Kidney (tissue), 14 donors: Measurements from ENCODE around the gene RPTOR. TPM values are rescaled to one million over a fixed set of nuclear protein-coding genes. Genes with fewer than 3 reads are reported as not detected.

Experiments used
- DNase-seq, 5 donors: peaks; one replicate each; pipeline ENCODE4 v3.0.0-alpha.2; 2013 to 2020
- FAIRE-seq: peaks from 2 replicates; lab custom pipeline; 2012; peaks lifted over from hg19 to GRCh38; lab: Jason Lieb, UNC
- H3K27ac ChIP-seq, 2 donors: one replicate each; pipeline ENCODE4 v1.7.0; 2013; ENCODE audit warnings: low read depth in 2 of 2, low read length in 2 of 2, inconsistent platforms in 1 of 2
- H3K27me3 ChIP-seq: one replicate; pipeline ENCODE4 v1.7.1; 2013; ENCODE audit warnings: low read length, inconsistent platforms; ENCODE audit not compliant: control insufficient read depth, insufficient read depth
- H3K36me3 ChIP-seq, 3 donors: one replicate each; pipeline versions ENCODE4 v1.7.0 to v1.7.1; 2013; ENCODE audit warnings: low read length in 3 of 3, control low read depth in 1 of 3, inconsistent platforms in 1 of 3; ENCODE audit not compliant: insufficient read depth in 3 of 3, control insufficient read depth in 2 of 3
- H3K4me1 ChIP-seq, 3 donors: one replicate each; pipeline versions ENCODE4 v1.7.0 to v1.7.1; 2013; ENCODE audit warnings: low read length in 3 of 3, inconsistent platforms in 1 of 3, low read depth in 1 of 3; ENCODE audit not compliant: control insufficient read depth in 2 of 3, insufficient read depth in 2 of 3
- H3K4me3 ChIP-seq, 3 donors: one replicate each; pipeline versions ENCODE4 v1.7.0 to v1.8.1; 2013; ENCODE audit warnings: low read length in 3 of 3, control low read depth in 1 of 3, inconsistent platforms in 1 of 3
- H3K9ac ChIP-seq, 3 donors: one replicate each; pipeline versions ENCODE4 v1.7.0 to v1.7.1; 2013; ENCODE audit warnings: low read length in 3 of 3, control low read depth in 1 of 3, inconsistent platforms in 1 of 3
- H3K9me3 ChIP-seq, 3 donors: one replicate each; pipeline versions ENCODE4 v1.7.0 to v1.7.1; 2013; ENCODE audit warnings: low read length in 3 of 3, control low read depth in 1 of 3, inconsistent platforms in 1 of 3; ENCODE audit not compliant: control insufficient read depth in 2 of 3, insufficient read depth in 1 of 3
- CTCF ChIP-seq: IDR thresholded peaks from 3 replicates; pipeline ENCODE4 v1.5.1; 2012; ENCODE audit warnings: mild to moderate bottlenecking, moderate library complexity, borderline replicate concordance; ENCODE audit not compliant: insufficient read depth; ENCODE audit errors: extremely low read depth
- intact Hi-C: fragments of 100-400 bp; cut with DNase I; formaldehyde crosslinking; loops from one replicate; pipeline ENCODE4 v1.11.1; 2022
- polyA plus RNA-seq: library from polyadenylated mRNA; stranded (reverse); fragments of 350-450 nt; fragmentation: Illumina TruSeq; extraction: RNeasy Lipid Tissue Mini Kit (QIAGEN cat#74804); gene quantifications from one replicate; pipeline ENCODE4 v1.2.3, GENCODE V29; 2014; ENCODE audit warnings: low read depth, low replicate concordance; ENCODE audit not compliant: insufficient read depth
- total RNA-seq: library from RNA; stranded (reverse); fragmentation: NEBNext Ultra II Directional; extraction: Animal tissue kit (Norgen Biotek cat#: 25700); gene quantifications from one replicate; pipeline ENCODE4 v1.2.1, GENCODE V29; 2021
- donor health status: control.
- donor health status: control.
- donor health status: control.
- donor health status: control.
- donor health status: control.
- donor health status: DM: yes; HTN: yes; CAD: no.
- donor health status: Normal renal cell carcinoma (clear cell type).

The RPTOR gene
- total and polyA plus RNA-seq, 2 donors from 2014 or later: 5.5 to 37.6 TPM

GRCh38 chr17:80765241-80765961 lies 220.8 kb downstream of the RPTOR start:
- no peaks in the 10 kb centered on the region for H3K27me3 ChIP-seq
- intact Hi-C loops: no loop called here
- no peak for FAIRE-seq

GRCh38 chr17:80766290-80766855 lies 221.7 kb downstream of the RPTOR start:
- Histone ChIP-seq H3K4me3 (no peak overlapping the region), H3K4me1 (no peaks in the 10 kb centered on the region), H3K27me3 (no peaks in the 10 kb centered on the region), H3K9me3 (no peaks in the 10 kb centered on the region), H3K36me3 (peaks cover 0 to 2% (median 0%) of the 10 kb centered on the region in 3 donors), H3K9ac (no peak overlapping the region), H3K27ac (no peak overlapping the region)
- no peak for DNase-seq
- no peak for FAIRE-seq
- no peak for TF ChIP-seq CTCF
- intact Hi-C loops: no loop called here

More at GRCh38 chr17:80765241-80765961, 220.8 kb downstream of the RPTOR start:
- no peaks in the 10 kb centered on the region for H3K9me3 ChIP-seq
- H3K4me1 ChIP-seq: no peaks in the 10 kb centered on the region
- no peak overlapping the region for H3K9ac ChIP-seq
- H3K27ac ChIP-seq: no peak overlapping the region
- H3K36me3 ChIP-seq: no peaks in the 10 kb centered on the region
- no peak for TF ChIP-seq CTCF
- no peak for DNase-seq
- H3K4me3 ChIP-seq: no peak overlapping the region

GRCh38 chr17:80768389-80768788 lies 223.8 kb downstream of the RPTOR start:
- TF ChIP-seq CTCF: no peak
- intact Hi-C loops: no loop called here
- H3K36me3 ChIP-seq: peaks cover 0 to 2% (median 0%) of the 10 kb centered on the region in 3 donors
- H3K27ac ChIP-seq: no peak overlapping the region
- DNase-seq: no peak
- FAIRE-seq: no peak
- H3K9me3 ChIP-seq: no peaks in the 10 kb centered on the region
- H3K4me1 ChIP-seq: peaks cover 0 to 2% (median 0%) of the 10 kb centered on the region in 3 donors
- H3K27me3 ChIP-seq: no peaks in the 10 kb centered on the region
- H3K9ac ChIP-seq: no peak overlapping the region
- H3K4me3 ChIP-seq: no peak overlapping the region
